ENCODE data around the gene AGTRAP.

AGTRAP gene

DNA sequence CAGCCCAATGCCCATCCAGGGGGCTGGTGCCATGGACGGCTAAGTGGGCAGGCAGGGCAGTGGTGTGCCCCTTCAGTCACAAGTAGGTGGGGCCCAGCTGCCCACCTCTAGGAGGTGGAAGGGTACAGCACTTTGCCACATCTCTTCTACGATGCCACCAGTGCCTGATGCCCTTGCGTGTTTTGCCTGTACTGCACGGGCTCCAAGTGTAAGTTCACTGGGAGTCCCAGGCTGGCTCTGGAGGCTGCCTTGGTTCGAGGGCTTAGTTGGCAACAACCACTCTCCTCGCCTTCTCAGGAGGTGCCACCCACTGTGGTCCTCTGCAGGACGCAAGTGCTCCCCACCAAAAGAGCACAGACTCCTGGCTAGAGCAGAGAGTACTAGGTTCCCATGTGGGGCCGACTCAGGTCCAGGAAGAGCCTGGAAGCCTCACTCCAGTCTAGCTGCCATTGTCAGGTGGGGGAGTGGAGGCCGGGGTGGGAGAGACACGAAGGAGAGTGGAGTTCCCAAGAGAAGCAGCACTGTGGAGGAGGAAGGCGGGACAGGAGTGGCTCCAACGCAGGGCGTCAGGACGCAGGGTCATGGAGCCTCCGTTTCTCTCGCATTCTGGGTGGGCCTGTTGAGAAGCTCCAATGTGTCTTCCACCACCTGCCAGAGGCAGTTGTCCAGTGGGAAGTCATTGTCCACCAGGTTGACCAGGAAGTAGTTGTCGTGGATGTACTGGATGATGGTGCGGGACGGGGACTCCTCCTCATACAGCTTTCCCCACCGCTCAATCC, 54.4 kb downstream of the AGTRAP start:
- TF ChIP-seq, protein P1, sequence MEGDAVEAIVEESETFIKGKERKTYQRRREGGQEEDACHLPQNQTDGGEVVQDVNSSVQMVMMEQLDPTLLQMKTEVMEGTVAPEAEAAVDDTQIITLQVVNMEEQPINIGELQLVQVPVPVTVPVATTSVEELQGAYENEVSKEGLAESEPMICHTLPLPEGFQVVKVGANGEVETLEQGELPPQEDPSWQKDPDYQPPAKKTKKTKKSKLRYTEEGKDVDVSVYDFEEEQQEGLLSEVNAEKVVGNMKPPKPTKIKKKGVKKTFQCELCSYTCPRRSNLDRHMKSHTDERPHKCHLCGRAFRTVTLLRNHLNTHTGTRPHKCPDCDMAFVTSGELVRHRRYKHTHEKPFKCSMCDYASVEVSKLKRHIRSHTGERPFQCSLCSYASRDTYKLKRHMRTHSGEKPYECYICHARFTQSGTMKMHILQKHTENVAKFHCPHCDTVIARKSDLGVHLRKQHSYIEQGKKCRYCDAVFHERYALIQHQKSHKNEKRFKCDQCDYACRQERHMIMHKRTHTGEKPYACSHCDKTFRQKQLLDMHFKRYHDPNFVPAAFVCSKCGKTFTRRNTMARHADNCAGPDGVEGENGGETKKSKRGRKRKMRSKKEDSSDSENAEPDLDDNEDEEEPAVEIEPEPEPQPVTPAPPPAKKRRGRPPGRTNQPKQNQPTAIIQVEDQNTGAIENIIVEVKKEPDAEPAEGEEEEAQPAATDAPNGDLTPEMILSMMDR (IDR thresholded peaks at IDR 0.05; ENCODE audit: extremely low read depth, insufficient read depth, missing control alignments) = no peak
- no peak for DNase-seq (ENCODE audit: low spot score)
- in situ Hi-C loops (cut with MboI; ENCODE audit: low pct_unique_long_range_greater_than_20kb, low sequenced_read_pairs, unreplicated experiment) = no loop called here

DNA sequence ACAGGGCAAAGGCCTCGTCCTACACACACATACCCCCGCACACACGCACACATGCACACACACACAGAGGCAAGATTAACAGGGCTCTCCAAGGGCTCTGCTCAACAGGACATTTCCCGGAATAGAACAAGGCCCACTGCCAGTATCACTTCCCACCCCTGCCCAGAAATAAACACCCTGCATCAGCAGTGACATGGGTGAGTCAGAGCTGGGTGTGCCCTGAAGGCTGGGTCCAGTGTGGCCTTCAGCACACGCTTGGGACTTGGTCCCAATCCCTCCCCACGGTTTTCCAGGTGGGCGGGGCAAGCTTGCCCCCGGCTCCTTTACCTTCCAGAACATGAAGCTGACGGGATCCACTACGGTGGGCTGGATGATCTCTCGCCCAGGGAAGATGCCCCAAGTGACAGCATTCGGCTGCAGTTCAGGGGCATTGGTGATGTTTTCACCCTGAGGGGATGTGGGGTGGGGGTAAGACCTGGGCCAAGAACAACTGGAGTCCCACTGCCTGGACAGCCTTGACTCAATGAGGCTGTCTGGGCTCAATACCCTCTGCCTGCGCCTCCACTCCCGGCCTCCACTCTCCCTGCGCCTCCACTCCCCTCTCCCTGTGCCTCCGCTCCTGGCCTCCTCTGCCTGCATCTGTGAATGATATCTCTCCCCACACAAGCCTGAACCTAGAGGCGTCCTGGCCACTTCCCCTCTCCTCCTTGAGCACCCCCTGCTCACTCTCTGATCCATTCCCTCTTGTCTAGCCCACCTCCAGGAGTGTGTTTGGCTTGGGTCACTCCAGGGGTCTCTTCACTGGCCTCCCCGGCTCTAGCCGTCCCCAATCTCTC, 55.2 kb downstream of the AGTRAP start:
- no peak for DNase-seq (ENCODE audit: low spot score)
- TF ChIP-seq, protein P1 (IDR thresholded peaks at IDR 0.05; ENCODE audit: extremely low read depth, insufficient read depth, missing control alignments) = no peak
- in situ Hi-C loops (cut with MboI; ENCODE audit: low pct_unique_long_range_greater_than_20kb, low sequenced_read_pairs, unreplicated experiment) = no loop called here

DNA sequence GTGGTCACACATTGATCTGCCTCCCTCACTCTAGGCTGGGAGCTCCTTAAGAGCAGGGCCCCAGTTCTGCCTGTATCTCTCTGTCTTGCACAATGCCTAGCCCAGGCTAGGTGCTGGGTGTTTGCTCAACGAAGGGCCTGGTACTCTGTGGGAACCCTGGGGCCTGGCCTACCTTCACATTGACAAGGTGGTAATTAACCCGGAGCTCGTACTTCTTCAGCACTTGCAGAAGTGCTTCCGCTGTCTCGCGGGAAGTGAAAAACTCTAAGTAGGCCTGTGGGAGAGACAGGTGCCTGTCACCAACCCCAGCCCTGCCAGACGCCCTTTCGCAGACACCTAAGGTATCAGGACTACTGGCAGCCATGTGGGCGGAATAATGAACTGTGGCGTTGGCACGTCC, 56.2 kb downstream of the AGTRAP start:
- TF ChIP-seq, protein P1 (IDR thresholded peaks at IDR 0.05; ENCODE audit: extremely low read depth, insufficient read depth, missing control alignments) = no peak
- in situ Hi-C loops (cut with MboI; ENCODE audit: low pct_unique_long_range_greater_than_20kb, low sequenced_read_pairs, unreplicated experiment) = no loop called here
- peak; percentile 7 for DNase-seq (ENCODE audit: low spot score)

DNA sequence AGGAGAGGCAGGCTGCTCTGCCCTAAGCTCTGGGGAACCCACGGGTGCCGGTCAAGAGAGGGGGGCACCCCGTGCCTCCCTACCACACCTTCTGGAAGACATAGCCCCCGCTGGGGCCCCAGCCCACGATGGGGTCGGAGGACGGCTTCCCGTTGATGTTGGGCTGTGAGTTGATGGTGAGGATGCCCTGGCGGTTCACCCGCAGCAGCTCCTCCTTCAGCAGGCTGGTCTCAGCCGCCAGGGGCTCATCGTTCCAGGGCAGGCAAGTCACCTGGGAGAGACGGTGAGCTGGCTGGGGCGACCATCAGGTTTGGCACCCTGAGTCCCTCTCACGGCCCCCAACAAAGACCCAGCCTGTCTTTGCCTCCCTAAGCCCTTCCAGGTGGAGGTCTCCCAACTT, 57.9 kb downstream of the AGTRAP start:
- in situ Hi-C loops (cut with MboI; ENCODE audit: low pct_unique_long_range_greater_than_20kb, low sequenced_read_pairs, unreplicated experiment) = no loop called here
- TF ChIP-seq, protein P1 (IDR thresholded peaks at IDR 0.05; ENCODE audit: extremely low read depth, insufficient read depth, missing control alignments) = no peak
- no peak for DNase-seq (ENCODE audit: low spot score)

DNA sequence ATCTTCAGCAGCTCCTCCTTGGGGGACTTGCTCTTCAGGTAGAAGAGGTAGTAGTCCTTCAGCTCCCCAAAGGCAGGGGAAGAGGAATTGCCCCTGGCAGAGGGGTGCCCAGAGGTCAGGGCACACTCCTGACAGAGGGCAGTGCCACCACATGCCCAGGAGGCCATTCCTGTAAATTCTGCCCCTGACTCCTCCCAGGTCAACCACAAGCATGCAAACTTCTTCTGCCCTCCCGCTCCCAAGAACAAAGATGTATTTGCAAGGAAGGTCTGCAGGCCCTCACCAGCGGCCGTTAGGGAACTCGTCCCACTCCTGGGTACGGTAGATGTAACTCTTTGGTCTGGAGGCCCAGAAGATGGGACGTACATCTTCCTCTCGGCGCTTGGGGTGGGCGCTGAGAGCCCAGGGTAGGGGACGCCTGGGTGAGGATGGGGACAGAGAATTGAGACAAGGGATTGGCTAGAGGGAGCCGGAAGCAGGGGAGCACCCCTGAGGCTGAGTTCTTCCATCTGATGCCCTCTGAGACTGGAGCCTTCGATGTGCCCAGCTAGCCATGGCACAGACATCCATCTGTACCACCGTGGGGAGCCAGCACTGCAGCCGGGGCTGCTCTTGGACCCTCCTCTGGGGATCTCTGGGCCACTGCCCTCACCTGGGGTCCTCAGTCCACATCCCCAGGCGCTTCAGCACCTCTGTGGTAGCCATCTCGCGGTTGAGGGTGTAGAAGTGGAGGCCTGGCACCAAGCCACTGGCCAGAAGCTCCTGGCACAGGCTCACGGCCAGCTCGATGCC, 58.7 kb downstream of the AGTRAP start:
- TF ChIP-seq, protein P1 (IDR thresholded peaks at IDR 0.05; ENCODE audit: extremely low read depth, insufficient read depth, missing control alignments) = no peak
- DNase-seq (ENCODE audit: low spot score) = no peak
- in situ Hi-C loops (cut with MboI; ENCODE audit: low pct_unique_long_range_greater_than_20kb, low sequenced_read_pairs, unreplicated experiment) = no loop called here

DNA sequence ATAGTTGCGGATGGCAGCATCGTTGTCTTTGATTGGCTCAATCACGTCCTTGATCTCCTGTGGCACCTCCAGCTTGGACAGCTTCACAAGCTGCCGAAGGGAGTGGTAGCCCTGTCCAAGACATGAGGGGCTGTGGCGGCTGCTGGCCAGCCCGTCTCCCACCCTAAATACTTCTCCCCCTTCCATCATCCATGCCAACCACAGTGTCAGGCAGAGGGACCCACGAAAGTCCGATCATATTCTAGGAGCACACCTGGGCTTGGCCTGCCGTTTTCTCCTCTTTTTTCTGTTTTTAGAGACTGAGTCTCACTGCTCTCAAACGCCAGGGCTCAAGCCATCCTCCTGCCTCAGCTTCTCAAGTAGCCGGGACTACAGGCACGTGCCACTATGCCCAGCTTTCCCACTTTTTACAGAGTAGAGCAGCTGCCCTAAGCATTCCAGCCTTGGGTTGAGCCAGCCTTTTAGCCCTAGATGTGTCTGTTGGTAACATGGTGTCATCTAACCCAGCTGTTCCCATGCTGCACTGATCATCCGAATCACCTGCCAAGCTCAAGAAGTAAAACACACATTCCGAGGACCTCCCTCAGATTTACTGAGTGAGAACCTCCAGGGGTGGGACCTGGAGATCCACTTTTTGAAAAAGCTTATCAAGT, 59.4 kb downstream of the AGTRAP start:
- DNase-seq (ENCODE audit: low spot score) = no peak

More for the DNA sequence above, 59.4 kb downstream of the AGTRAP start:
- TF ChIP-seq, protein P1 (IDR thresholded peaks at IDR 0.05; ENCODE audit: extremely low read depth, insufficient read depth, missing control alignments) = no peak
- in situ Hi-C loops (cut with MboI; ENCODE audit: low pct_unique_long_range_greater_than_20kb, low sequenced_read_pairs, unreplicated experiment) = no loop called here

Data from GM13977 (cell line).